ENCODE results near the gene RAB3GAP2.
"Not testable (repeated sequence)": the region's sequence is repeated elsewhere in the genome, so short reads cannot be mapped to it uniquely, and the experiment has no call there.

The RAB3GAP2 gene

DNA sequence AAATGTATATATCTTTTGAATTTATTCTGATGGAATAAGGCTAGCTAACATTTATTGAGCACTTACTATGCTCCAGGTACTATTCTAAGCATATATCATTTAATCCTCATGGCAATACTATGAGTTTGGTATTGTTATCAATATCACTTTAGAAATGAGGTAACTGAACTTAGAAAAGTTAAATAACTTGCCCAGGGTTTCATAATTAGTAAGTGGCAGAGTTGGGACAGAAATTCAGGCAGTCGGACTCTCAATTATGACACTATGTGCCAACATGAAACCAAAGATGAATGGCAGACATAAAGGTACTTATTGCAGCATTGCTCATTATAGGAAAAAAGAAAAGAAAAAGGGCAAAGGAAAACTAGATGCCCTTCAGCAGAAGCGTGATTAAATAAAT lies 48.2 kb downstream of the RAB3GAP2 start:
- H3K4me3 ChIP-seq (ENCODE audit: low read depth, low read length): no peak overlapping the region
- no peak for DNase-seq (ENCODE audit: low read depth)
- TF ChIP-seq, protein P1, sequence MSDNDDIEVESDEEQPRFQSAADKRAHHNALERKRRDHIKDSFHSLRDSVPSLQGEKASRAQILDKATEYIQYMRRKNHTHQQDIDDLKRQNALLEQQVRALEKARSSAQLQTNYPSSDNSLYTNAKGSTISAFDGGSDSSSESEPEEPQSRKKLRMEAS (IDR thresholded peaks at IDR 0.05; ENCODE audit: low read depth, low read length): no peak
- TF ChIP-seq MYC (IDR thresholded peaks at IDR 0.05; ENCODE audit: low read depth, low read length) (no peak), POLR2A (IDR thresholded peaks at IDR 0.05; ENCODE audit: extremely low read depth, insufficient read length) (no peak)
- TF ChIP-seq, protein P2, sequence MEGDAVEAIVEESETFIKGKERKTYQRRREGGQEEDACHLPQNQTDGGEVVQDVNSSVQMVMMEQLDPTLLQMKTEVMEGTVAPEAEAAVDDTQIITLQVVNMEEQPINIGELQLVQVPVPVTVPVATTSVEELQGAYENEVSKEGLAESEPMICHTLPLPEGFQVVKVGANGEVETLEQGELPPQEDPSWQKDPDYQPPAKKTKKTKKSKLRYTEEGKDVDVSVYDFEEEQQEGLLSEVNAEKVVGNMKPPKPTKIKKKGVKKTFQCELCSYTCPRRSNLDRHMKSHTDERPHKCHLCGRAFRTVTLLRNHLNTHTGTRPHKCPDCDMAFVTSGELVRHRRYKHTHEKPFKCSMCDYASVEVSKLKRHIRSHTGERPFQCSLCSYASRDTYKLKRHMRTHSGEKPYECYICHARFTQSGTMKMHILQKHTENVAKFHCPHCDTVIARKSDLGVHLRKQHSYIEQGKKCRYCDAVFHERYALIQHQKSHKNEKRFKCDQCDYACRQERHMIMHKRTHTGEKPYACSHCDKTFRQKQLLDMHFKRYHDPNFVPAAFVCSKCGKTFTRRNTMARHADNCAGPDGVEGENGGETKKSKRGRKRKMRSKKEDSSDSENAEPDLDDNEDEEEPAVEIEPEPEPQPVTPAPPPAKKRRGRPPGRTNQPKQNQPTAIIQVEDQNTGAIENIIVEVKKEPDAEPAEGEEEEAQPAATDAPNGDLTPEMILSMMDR (IDR thresholded peaks at IDR 0.05; ENCODE audit: low read depth, low read length): no peak

DNA sequence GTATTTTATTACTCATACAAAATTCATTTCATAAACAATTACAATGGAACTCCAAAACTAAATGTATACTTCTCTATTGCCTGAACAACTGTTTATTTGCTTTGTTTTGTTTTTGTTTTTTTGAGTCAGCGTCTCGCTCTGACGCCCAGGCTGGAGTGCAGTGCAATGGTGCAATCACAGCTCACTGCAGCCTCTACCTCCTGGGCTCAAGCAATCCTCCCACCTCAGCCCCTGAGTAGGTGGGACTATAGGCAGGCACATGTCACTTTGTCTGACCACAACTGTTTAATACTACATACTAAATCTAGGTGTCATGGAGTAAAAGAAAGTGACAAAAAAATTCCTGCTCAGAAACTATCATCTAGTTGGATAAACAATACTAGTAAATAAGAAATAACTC lies 49.3 kb downstream of the RAB3GAP2 start:
- TF ChIP-seq MYC (IDR thresholded peaks at IDR 0.05; ENCODE audit: low read depth, low read length) (no peak), POLR2A (IDR thresholded peaks at IDR 0.05; ENCODE audit: extremely low read depth, insufficient read length) (no peak)
- TF ChIP-seq, protein P1 (IDR thresholded peaks at IDR 0.05; ENCODE audit: low read depth, low read length): no peak
- TF ChIP-seq, protein P2 (IDR thresholded peaks at IDR 0.05; ENCODE audit: low read depth, low read length): no peak

DNA sequence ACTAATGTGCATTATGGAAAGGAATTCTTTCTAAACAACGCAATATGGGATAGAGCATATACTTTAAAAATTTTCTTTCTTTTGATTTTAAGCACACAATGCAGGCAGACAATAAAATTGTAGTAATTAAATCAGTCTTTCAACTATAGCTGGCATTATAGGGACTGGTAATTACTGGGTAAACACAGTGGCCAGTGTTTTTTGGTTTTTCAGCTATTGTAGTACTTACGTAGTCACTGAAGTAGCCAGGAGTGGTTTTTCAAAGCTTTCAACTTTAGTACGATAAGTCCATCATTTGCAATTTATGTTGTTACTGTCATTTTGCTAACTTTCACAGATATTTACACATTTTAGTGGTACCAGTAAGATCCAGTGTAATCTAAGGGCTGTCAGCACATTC lies 50.6 kb downstream of the RAB3GAP2 start:
- H3K4me3 ChIP-seq (ENCODE audit: low read depth, low read length): no peak overlapping the region
- DNase-seq (ENCODE audit: low read depth): no peak
- TF ChIP-seq MYC (IDR thresholded peaks at IDR 0.05; ENCODE audit: low read depth, low read length): no peak
- TF ChIP-seq POLR2A (IDR thresholded peaks at IDR 0.05; ENCODE audit: extremely low read depth, insufficient read length): no peak
- TF ChIP-seq, protein P2 (IDR thresholded peaks at IDR 0.05; ENCODE audit: low read depth, low read length): no peak
- TF ChIP-seq, protein P1 (IDR thresholded peaks at IDR 0.05; ENCODE audit: low read depth, low read length): no peak

More for the DNA sequence above, 49.3 kb downstream of the RAB3GAP2 start:
- no peak overlapping the region for H3K4me3 ChIP-seq (ENCODE audit: low read depth, low read length)
- no peak for DNase-seq (ENCODE audit: low read depth)

DNA sequence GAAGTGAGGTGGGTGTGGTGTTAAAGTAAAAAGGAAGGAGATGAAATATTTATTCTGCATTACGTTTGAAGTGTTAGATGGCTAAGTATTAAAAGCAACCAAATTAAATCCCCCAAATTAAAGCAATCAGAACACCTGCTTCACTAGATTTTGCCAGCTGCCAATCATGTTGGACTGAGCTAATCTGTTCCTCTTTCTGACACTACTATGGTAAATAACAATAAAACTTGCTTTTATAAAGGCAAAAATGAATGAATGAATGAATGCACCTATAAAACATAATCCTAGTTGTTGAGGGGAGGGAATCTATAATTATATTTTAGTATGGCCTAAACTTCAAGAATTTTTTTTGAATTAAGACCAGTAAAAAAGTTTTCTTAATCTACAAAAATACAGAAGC lies 51.0 kb downstream of the RAB3GAP2 start:
- no peak overlapping the region for H3K4me3 ChIP-seq (ENCODE audit: low read depth, low read length)
- DNase-seq (ENCODE audit: low read depth): no peak
- TF ChIP-seq POLR2A (IDR thresholded peaks at IDR 0.05; ENCODE audit: extremely low read depth, insufficient read length) (no peak), MYC (IDR thresholded peaks at IDR 0.05; ENCODE audit: low read depth, low read length) (no peak)
- TF ChIP-seq, protein P1 (IDR thresholded peaks at IDR 0.05; ENCODE audit: low read depth, low read length): no peak
- TF ChIP-seq, protein P2 (IDR thresholded peaks at IDR 0.05; ENCODE audit: low read depth, low read length): no peak

DNA sequence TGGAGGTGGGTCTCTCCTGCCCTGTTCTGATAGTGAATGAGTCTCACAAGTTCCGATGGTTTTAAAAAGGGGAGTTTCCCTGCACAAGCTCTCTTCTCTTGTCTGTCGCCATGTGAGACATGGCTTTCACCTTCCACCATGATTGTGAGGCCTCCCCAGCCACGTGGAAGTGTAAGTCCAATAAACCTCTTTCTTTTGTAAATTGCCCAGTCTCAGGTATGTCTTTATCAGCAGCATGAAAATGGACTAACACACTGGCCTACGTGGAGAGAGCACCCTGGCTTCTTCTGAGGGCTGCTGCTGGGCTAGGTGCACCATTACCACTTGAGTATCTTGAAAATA lies 51.6 kb downstream of the RAB3GAP2 start:
- not testable (repeated sequence) for DNase-seq (ENCODE audit: low read depth); H3K4me3 ChIP-seq (ENCODE audit: low read depth, low read length)

DNA sequence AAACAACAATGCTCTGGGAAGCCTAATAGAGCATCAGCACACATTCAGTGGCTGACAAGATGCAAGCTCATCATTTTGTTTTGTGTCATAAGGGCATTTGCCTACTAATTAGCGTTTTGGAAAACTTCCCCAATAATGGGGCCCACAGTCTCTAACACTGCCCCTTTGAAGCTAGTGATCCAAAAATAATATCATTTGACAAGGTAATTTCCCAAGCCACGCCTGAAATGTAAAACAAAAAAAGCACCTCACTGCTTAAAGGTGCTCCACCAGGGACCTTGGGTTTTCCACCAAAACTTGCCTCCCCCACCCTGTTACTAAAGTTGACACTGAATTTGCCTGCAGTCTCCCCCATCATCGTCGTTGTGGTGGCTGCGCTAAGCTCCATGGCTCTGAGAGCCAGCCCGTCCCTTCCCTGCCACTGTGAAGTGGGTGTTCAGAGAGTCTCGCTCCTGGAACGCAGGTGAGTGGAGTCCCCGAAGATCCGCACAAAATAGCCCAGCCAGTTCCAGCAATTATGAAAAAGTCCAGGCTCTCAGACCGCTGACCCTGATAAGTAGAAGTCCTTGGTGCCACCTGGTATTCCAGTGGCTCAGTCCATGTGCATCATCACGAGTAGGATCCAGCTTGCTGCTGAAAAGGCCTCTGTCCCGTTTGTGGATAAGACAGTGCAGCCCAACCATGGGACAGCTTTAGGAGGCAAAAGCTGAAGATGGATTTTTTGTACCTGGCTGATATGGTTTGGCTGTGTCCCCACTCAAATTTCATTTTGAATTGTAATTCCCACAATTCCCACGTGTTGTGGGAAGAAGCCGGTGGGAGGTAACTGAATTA lies 52.2 kb downstream of the RAB3GAP2 start:
- no peak overlapping the region for H3K4me3 ChIP-seq (ENCODE audit: low read depth, low read length)
- no peak for DNase-seq (ENCODE audit: low read depth)
- TF ChIP-seq, protein P2 (IDR thresholded peaks at IDR 0.05; ENCODE audit: low read depth, low read length): no peak
- TF ChIP-seq POLR2A (IDR thresholded peaks at IDR 0.05; ENCODE audit: extremely low read depth, insufficient read length) (no peak), MYC (IDR thresholded peaks at IDR 0.05; ENCODE audit: low read depth, low read length) (no peak)
- TF ChIP-seq, protein P1 (IDR thresholded peaks at IDR 0.05; ENCODE audit: low read depth, low read length): no peak

Measured in NB4 (cell line).